Endothelial cell of umbilical vein (primary cell): ENCODE measurements around the gene EIF2B4. TPM values are rescaled to one million over a fixed set of nuclear protein-coding genes. Genes with fewer than 3 reads are reported as not detected.

Experiments used
- BruUV-seq: library from RNA; stranded (reverse); fragments of 400-500 nt; replicated peaks from 2 replicates; lab custom pipeline; 2021; lab: Mats Ljungman, UMichigan
- CTCF ChIA-PET: fragments of 300-600, 350-600 bp; sonication (Branson Sonifier 250); formaldehyde crosslinking; loops from one replicate; lab custom pipeline; 2021; ENCODE audit warnings: antibody characterized with exemption, inconsistent platforms; lab: Charles Lee
- POLR2A ChIA-PET: fragments of 300-600, 350-600 bp; sonication (Branson Sonifier 250); formaldehyde crosslinking; loops from one replicate; lab custom pipeline; 2021; ENCODE audit warnings: antibody characterized with exemption, inconsistent platforms; lab: Charles Lee
- DNase-seq: peaks from one replicate; pipeline ENCODE4 v3.0.0-alpha.2; 2011; ENCODE audit warnings: low read depth, low spot score
- FAIRE-seq: peaks from 2 replicates; lab custom pipeline; 2011; peaks lifted over from hg19 to GRCh38; lab: Jason Lieb, UNC
- H2AFZ ChIP-seq: 2 replicates; pipeline ENCODE4 v1.6.0; 2012; ENCODE audit warnings: low read depth, low read length, control low read depth, inconsistent platforms
- H3K27ac ChIP-seq: 2 replicates; pipeline ENCODE4 v1.5.1; 2011; ENCODE audit warnings: low read depth, mild to moderate bottlenecking, control low read depth, low read length, moderate library complexity; ENCODE audit not compliant: insufficient read depth
- H3K27me3 ChIP-seq, 2 experiments: 2 replicates each; pipeline versions ENCODE4 v1.6.0 to v1.6.1; 2011; ENCODE audit warnings: low read length in 2 of 2, mixed read lengths in 1 of 2; ENCODE audit not compliant: control insufficient read depth in 2 of 2, insufficient read depth in 2 of 2
- H3K36me3 ChIP-seq, 2 experiments: 2 replicates in 1 of 2; 3 replicates in 1 of 2; pipeline ENCODE4 v1.5.1; 2011; ENCODE audit warnings: low read length in 2 of 2, mild to moderate bottlenecking in 1 of 2, moderate library complexity in 1 of 2; ENCODE audit not compliant: control insufficient read depth in 2 of 2, insufficient read depth in 2 of 2; ENCODE audit errors: extremely low read depth in 1 of 2
- H3K4me1 ChIP-seq: 3 replicates; pipeline ENCODE4 v1.5.1; 2011; ENCODE audit warnings: mild to moderate bottlenecking, low read length; ENCODE audit not compliant: control insufficient read depth, insufficient read depth; ENCODE audit errors: extremely low read depth
- H3K4me2 ChIP-seq: 2 replicates; pipeline ENCODE4 v1.6.1; 2011; ENCODE audit warnings: low read length, control low read depth, mixed read lengths; ENCODE audit not compliant: insufficient read depth
- H3K4me3 ChIP-seq, 3 experiments: fragments of 200-600 bp in 1 of 3; sonication (generic), shearing (Covaris generic) in 1 of 3; replicated peaks in 1 of 3; 2 replicates each; pipeline ENCODE4 v1.5.1; 2011 to 2016; ENCODE audit warnings: control low read depth in 3 of 3, low read length in 3 of 3, mild to moderate bottlenecking in 2 of 3, inconsistent platforms in 1 of 3, low read depth in 1 of 3, moderate library complexity in 1 of 3; ENCODE audit not compliant: insufficient read depth in 1 of 3
- H3K79me2 ChIP-seq: 2 replicates; pipeline ENCODE4 v1.6.0; 2012; ENCODE audit warnings: low read length, inconsistent platforms; ENCODE audit not compliant: control insufficient read depth, insufficient read depth
- H3K9ac ChIP-seq: replicated peaks from 2 replicates; pipeline ENCODE3; 2011; ENCODE audit warnings: low read length, control low read depth; ENCODE audit not compliant: insufficient read depth; ENCODE audit errors: extremely low read depth
- H3K9me1 ChIP-seq: replicated peaks from 3 replicates; pipeline ENCODE4 v1.6.0; 2011; ENCODE audit warnings: mild to moderate bottlenecking, low read length; ENCODE audit not compliant: control insufficient read depth, insufficient read depth; ENCODE audit errors: extremely low read depth
- H3K9me3 ChIP-seq: replicated peaks from 2 replicates; pipeline ENCODE4 v1.5.1; 2012; ENCODE audit warnings: low read length, inconsistent platforms; ENCODE audit not compliant: control insufficient read depth, insufficient read depth
- H4K20me1 ChIP-seq: replicated peaks from 2 replicates; pipeline ENCODE3; 2011; ENCODE audit warnings: mild to moderate bottlenecking, low read length; ENCODE audit not compliant: control insufficient read depth, insufficient read depth; ENCODE audit errors: extremely low read depth
- EZH2 ChIP-seq: IDR thresholded peaks from 2 replicates; pipeline ENCODE4 v1.6.1; 2012; ENCODE audit warnings: borderline replicate concordance, low read depth, mild to moderate bottlenecking, moderate library complexity, low read length, inconsistent platforms; ENCODE audit not compliant: severe bottlenecking
- FOS ChIP-seq: IDR thresholded peaks from 2 replicates; pipeline ENCODE4 v1.6.1; 2011; ENCODE audit warnings: mild to moderate bottlenecking, low read length, moderate library complexity, borderline replicate concordance; ENCODE audit not compliant: insufficient read depth
- GATA2 ChIP-seq: IDR thresholded peaks from 2 replicates; pipeline ENCODE4 v1.7.0; 2011; ENCODE audit warnings: low read depth, mild to moderate bottlenecking, moderate library complexity, mixed read lengths, low read length; ENCODE audit not compliant: insufficient read length, insufficient read depth
- JUN ChIP-seq: IDR thresholded peaks from 2 replicates; pipeline ENCODE4 v1.6.1; 2011; ENCODE audit warnings: borderline replicate concordance, low read depth; ENCODE audit not compliant: insufficient read length, insufficient read depth
- MYC ChIP-seq: IDR thresholded peaks from one replicate; pipeline ENCODE4 v1.6.1; 2011; ENCODE audit warnings: mild to moderate bottlenecking, low read depth, low read length
- POLR2A ChIP-seq: IDR thresholded peaks from 2 replicates; pipeline ENCODE4 v1.6.1; 2012; ENCODE audit warnings: low read depth, mild to moderate bottlenecking, control low read depth, low read length
- POLR2AphosphoS5 ChIP-seq: IDR thresholded peaks from 2 replicates; pipeline ENCODE4 v1.6.1; 2012; ENCODE audit warnings: low read depth, mild to moderate bottlenecking, control low read depth, low read length, moderate library complexity; ENCODE audit not compliant: insufficient read depth
- dilution Hi-C: fragments of 300-500 bp; cut with MboI; formaldehyde crosslinking; loops from one replicate; pipeline ENCODE4 v1.15.0; 2019; ENCODE audit warnings: low sequenced_read_pairs; ENCODE audit not compliant: extremely low pct_ligation_motif_present
- intact Hi-C: fragments of 100-400 bp; cut with micrococcal nuclease; formaldehyde crosslinking; loops from one replicate; pipeline ENCODE4 v1.10.0; 2022
- polyA plus RNA-seq, 4 experiments: library from polyadenylated mRNA; depleted of rRNA in 3 of 4; stranded (reverse) in 3 of 4; unstranded in 1 of 4; fragments of >200 nt; gene quantifications; 2 replicates each; pipeline versions ENCODE4 v1.2.1 to v1.2.3, GENCODE V29; 2011 to 2012; ENCODE audit warnings: missing spikeins in 1 of 4
- total RNA-seq: library from RNA; stranded (reverse); gene quantifications from 2 replicates; pipeline ENCODE4 v1.2.3, GENCODE V29; 2021
- TF ChIP-seq, protein P1 (sequence below), 2 donors: IDR thresholded peaks; 1 replicate in 1 of 2; 2 replicates in 1 of 2; pipeline ENCODE4 v1.5.1; 2011; ENCODE audit warnings: low read length in 2 of 2, mild to moderate bottlenecking in 2 of 2, moderate library complexity in 2 of 2, control low read depth in 1 of 2, inconsistent platforms in 1 of 2, low read depth in 1 of 2; ENCODE audit not compliant: insufficient read depth in 1 of 2; ENCODE audit errors: extremely low read depth in 1 of 2
- TF ChIP-seq, protein P2 (sequence below): IDR thresholded peaks from 2 replicates; pipeline ENCODE4 v1.6.1; 2011; ENCODE audit not compliant: insufficient read depth, insufficient read length

The EIF2B4 gene
- total and polyA plus RNA-seq, 2 donors (not counting 3 experiments of a cell fraction or from before 2014, with no cell fraction given) = 43.7 to 63.2 TPM

DNA sequence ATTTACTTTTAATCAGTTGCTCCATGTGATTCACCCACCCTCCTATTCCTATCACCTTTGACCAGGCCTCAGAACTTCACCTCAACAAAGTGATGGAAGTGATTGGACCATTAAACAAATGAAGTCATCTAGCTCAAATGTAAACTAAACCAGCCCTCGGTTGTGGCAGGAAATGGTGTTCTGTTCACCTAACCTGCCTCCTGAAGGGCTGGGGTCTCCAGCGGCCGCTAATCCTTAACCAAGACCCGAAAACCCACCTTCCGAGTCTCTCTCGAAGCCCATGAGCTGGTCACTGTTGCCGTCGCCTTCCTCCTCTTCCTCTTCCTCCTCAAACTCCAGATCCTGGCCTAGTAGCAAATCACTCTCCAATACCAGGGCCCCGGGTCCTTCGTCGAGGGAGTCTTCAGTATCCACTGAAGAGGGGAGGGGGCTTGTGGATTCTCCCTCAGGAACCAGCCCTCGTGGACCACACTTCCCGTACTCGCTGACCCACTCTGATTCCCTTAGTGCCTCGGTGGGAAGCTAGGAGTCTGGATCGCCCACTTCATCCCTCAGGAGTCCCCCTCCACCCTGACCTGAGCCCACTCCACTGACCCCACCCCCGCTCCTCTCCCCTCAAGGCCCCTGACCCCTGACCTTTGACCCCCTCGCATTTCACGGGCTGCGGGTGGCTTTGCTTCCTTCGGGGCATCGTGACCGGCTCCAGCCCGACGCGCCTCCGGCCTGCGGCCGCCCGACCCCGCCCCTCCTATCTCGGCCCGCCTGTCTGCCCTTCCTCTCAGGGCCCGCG is 9.9 kb upstream of the EIF2B4 start:
- Histone ChIP-seq H3K9me1 (no peaks in the 10 kb centered on the region), H3K27me3 (no peaks in the 10 kb centered on the region), H3K9ac (peak overlapping the region; percentile 96), H3K9me3 (no peaks in the 10 kb centered on the region), H3K27ac (peak overlapping the region; percentile 97), H3K4me1 (peaks cover 17% of the 10 kb centered on the region), H3K79me2 (peaks cover 21% of the 10 kb centered on the region), H3K36me3 (peaks cover 18 to 58% of the 10 kb centered on the region in 2 experiments), H2AFZ (no peak overlapping the region), H3K4me2 (peak overlapping the region; percentile 94), H3K4me3 (peak overlapping the region; percentile 75 to 85 (median 77)), H4K20me1 (no peaks in the 10 kb centered on the region)
- ChIA-PET CTCF (interaction anchor here (0.7 to 1.6 kb wide), 6 partner anchors 9 to 303 kb away, joined by 3 to 6 read pairs (median 4); partner anchors contain the start of genes NRBP1 and PPM1G), POLR2A (interaction anchor here (0.9 kb wide), 1 partner anchor 23 kb away, joined by 3 read pairs; no protein-coding TSS in a partner anchor)
- intact Hi-C loops = loop anchor here (1.0 to 2.0 kb wide), 3 partner anchors 10 to 168 kb away; partner anchors contain the start of genes ATRAID, EIF2B4, NRBP1 and SLC5A6
- dilution Hi-C loops = no loop called here
- DNase-seq (peak; percentile 58), FAIRE-seq (peak; percentile 79)
- no TSS peak for BruUV-seq
- TF ChIP-seq EZH2 = no peak
- TF ChIP-seq POLR2A = peak; percentile 80
- no peak for TF ChIP-seq JUN
- TF ChIP-seq POLR2AphosphoS5 = peak; percentile 42

DNA sequence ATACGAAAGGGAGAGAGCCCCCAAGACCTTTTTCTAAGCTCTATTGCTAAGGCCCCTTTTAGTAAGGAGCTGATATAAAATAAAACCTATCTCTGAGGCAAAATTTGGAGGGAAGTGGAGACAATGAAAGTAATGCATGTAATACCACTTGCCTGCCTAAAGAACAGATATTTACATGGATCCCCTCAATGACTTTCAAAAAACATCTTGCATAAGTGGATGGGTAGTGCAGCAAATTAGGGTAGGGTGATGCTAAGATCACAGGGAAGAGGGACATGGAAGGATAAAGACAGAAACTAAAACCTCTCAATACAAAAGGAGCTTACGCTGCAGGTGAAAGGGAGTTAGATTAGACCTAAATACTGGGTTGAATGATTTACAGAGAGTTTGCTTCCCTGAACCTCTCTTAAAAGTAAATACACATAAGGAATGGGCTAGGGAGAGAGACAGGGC is 9.3 kb upstream of the EIF2B4 start:
- peaks cover 21% of the 10 kb centered on the region for H3K79me2 ChIP-seq
- H3K9me3 ChIP-seq = no peaks in the 10 kb centered on the region
- TSS peak; percentile 16 for BruUV-seq
- H3K4me3 ChIP-seq = peak overlapping the region; percentile 75 to 85 (median 77)
- ChIA-PET CTCF (interaction anchor here (0.7 to 1.3 kb wide), 3 partner anchors 30 to 304 kb away, joined by 3 to 6 read pairs (median 3); partner anchors contain the start of genes NRBP1 and PPM1G), POLR2A (interaction anchor here (0.9 kb wide), 1 partner anchor 22 kb away, joined by 3 read pairs; no protein-coding TSS in a partner anchor)
- H3K27ac ChIP-seq = peak overlapping the region; percentile 97
- H3K9me1 ChIP-seq = no peaks in the 10 kb centered on the region
- H3K4me2 ChIP-seq = peak overlapping the region; percentile 94
- dilution Hi-C loops (no loop called here), intact Hi-C loops (no loop called here)
- H3K4me1 ChIP-seq = peaks cover 17% of the 10 kb centered on the region
- peak overlapping the region; percentile 96 for H3K9ac ChIP-seq
- TF ChIP-seq JUN = no peak
- TF ChIP-seq, protein P1, sequence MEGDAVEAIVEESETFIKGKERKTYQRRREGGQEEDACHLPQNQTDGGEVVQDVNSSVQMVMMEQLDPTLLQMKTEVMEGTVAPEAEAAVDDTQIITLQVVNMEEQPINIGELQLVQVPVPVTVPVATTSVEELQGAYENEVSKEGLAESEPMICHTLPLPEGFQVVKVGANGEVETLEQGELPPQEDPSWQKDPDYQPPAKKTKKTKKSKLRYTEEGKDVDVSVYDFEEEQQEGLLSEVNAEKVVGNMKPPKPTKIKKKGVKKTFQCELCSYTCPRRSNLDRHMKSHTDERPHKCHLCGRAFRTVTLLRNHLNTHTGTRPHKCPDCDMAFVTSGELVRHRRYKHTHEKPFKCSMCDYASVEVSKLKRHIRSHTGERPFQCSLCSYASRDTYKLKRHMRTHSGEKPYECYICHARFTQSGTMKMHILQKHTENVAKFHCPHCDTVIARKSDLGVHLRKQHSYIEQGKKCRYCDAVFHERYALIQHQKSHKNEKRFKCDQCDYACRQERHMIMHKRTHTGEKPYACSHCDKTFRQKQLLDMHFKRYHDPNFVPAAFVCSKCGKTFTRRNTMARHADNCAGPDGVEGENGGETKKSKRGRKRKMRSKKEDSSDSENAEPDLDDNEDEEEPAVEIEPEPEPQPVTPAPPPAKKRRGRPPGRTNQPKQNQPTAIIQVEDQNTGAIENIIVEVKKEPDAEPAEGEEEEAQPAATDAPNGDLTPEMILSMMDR (IDR thresholded peaks at IDR 0.05; ENCODE audit: extremely low read depth in 1 of 2, insufficient read depth in 1 of 2, low read depth in 1 of 2, low read length in 2 of 2) = no peak
- TF ChIP-seq MYC = no peak
- TF ChIP-seq, protein P2, sequence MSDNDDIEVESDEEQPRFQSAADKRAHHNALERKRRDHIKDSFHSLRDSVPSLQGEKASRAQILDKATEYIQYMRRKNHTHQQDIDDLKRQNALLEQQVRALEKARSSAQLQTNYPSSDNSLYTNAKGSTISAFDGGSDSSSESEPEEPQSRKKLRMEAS = no peak
- no peak for TF ChIP-seq POLR2A
- TF ChIP-seq GATA2 = no peak
- no peak for TF ChIP-seq EZH2
- TF ChIP-seq POLR2AphosphoS5 = no peak
- no peak for TF ChIP-seq FOS
- no peak for DNase-seq
- H3K36me3 ChIP-seq = peaks cover 21 to 57% of the 10 kb centered on the region in 2 experiments
- H2AFZ ChIP-seq = no peak overlapping the region
- FAIRE-seq = peak; percentile 56
- H3K27me3 ChIP-seq = no peaks in the 10 kb centered on the region
- H4K20me1 ChIP-seq = no peaks in the 10 kb centered on the region
